Sigmoid colon (tissue), 4 donors: ENCODE data around the gene P4HA1.
"Not testable (repeated sequence)": the region's sequence is repeated elsewhere in the genome, so short reads cannot be mapped to it uniquely, and the experiment has no call there.

ENCODE experiments used
- CTCF ChIP-seq, 4 experiments: fragments of 450-650 bp in 3 of 4; fragments of 200-600 bp in 1 of 4; IDR thresholded peaks; one replicate each; pipeline ENCODE4 v1.5.1; 2016 to 2019; ENCODE audit warnings: antibody characterized with exemption in 4 of 4, mild to moderate bottlenecking in 3 of 4, moderate library complexity in 2 of 4
- EP300 ChIP-seq, 4 donors: sonication (generic); formaldehyde crosslinking; IDR thresholded peaks; one replicate each; pipeline ENCODE4 v1.6.1; 2017; ENCODE audit warnings: antibody characterized with exemption in 4 of 4
- POLR2A ChIP-seq, 2 donors: fragments of 450-650 bp; IDR thresholded peaks; one replicate each; pipeline ENCODE4 v1.6.1; 2016; ENCODE audit warnings: antibody characterized with exemption in 2 of 2, mild to moderate bottlenecking in 2 of 2, moderate library complexity in 2 of 2
- POLR2AphosphoS5 ChIP-seq, 4 donors: sonication (generic); formaldehyde crosslinking; IDR thresholded peaks; one replicate each; pipeline ENCODE4 v1.6.1; 2017; ENCODE audit warnings: antibody characterized with exemption in 4 of 4

- not testable (repeated sequence) for TF ChIP-seq CTCF, POLR2A, POLR2AphosphoS5, EP300 (IDR thresholded peaks at IDR 0.05)
Measured at GRCh38 chr10:73021538-73022164, 75.0 kb downstream of the P4HA1 start.
